Measurements from ENCODE around the gene MYOZ1. TPM values are rescaled to one million over a fixed set of nuclear protein-coding genes. Genes with fewer than 3 reads are reported as not detected.
"Not testable (repeated sequence)": the region's sequence is repeated elsewhere in the genome, so short reads cannot be mapped to it uniquely, and the experiment has no call there.

MYOZ1 gene
- total and polyA plus RNA-seq, 2 of the 8 experiments (the other 6 are each of a cell fraction or from before 2014, with no cell fraction given): 2.6 to 3.3 TPM

DNA sequence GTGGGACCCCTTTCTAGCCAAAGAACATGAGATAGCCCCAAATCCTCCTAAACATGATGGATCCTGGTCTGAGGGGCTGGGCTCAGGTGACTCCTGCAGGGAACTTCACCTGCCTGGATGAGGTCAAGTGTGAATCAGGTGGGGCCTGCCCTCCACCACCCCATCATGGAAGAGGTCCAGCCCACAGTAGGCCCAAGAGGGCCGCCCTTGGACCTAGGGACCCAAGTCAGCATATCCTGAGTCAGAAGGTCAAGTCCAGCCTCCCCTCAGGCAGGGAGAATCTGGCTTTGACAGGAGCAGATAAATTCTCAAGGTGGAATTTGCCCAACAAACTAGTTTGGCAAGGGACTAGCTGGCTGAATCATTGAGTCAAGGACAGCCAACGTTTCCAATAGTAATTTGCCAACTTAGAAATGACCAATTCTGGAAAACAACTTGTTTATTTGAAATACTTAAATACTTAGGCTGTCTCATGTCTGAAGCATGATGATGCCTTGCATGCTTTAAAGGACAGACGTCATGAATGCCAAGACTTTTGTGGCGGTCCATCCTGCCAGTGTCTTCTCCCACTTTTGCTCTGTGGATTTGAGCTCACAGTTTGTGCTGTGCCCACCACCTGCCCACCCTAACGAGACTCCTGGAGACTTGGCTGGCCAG lies 25.0 kb upstream of the MYOZ1 start:
- H2BK12ac ChIP-seq (ENCODE audit: low read depth, low read length); POLR2A ChIA-PET (ENCODE audit: partially characterized antibody); H3K4ac ChIP-seq (replicated peaks; ENCODE audit: insufficient read length, low read depth, low read length); H3K79me2 ChIP-seq (ENCODE audit: control insufficient read depth in 1 of 2, insufficient read depth in 2 of 2, low read length in 2 of 2); H4K8ac ChIP-seq (ENCODE audit: extremely low read depth, insufficient read depth, low read length); H2BK20ac ChIP-seq (ENCODE audit: low read length); H3K23me2 ChIP-seq (ENCODE audit: low read depth, low read length); H4K5ac ChIP-seq (ENCODE audit: insufficient read length, low read depth, low read length); H2AFZ ChIP-seq (ENCODE audit: low read length); H2BK15ac ChIP-seq (ENCODE audit: low read length); H3K27ac ChIP-seq (ENCODE audit: low read depth, low read length); H2AK5ac ChIP-seq (ENCODE audit: low read depth, low read length); H4K20me1 ChIP-seq (replicated peaks in 1 of 2; ENCODE audit: control insufficient read depth in 1 of 2, insufficient read depth in 2 of 2, low read length in 2 of 2); H3K14ac ChIP-seq (ENCODE audit: insufficient read length); H3K36me3 ChIP-seq (ENCODE audit: control insufficient read depth in 2 of 4, insufficient read depth in 4 of 4, low read length in 3 of 4); H3K4me3 ChIP-seq (ENCODE audit: extremely low read depth in 1 of 4, insufficient read depth in 2 of 4, low read depth in 3 of 4, low read length in 4 of 4); H3K27me3 ChIP-seq (replicated peaks in 1 of 4; ENCODE audit: control insufficient read depth in 3 of 4, extremely low read depth in 1 of 4, insufficient read depth in 3 of 4, low read length in 3 of 4); CTCF ChIA-PET (ENCODE audit: partially characterized antibody); H3K9me3 ChIP-seq (ENCODE audit: insufficient read depth in 2 of 2, low read depth in 1 of 2, low read length in 1 of 2); H3K18ac ChIP-seq (ENCODE audit: extremely low read depth, low read length); H3K23ac ChIP-seq (ENCODE audit: insufficient read length); H3K56ac ChIP-seq (replicated peaks; ENCODE audit: insufficient read length, low read depth, low read length); H3K9ac ChIP-seq (replicated peaks in 1 of 4; ENCODE audit: extremely low read depth in 1 of 4, low read depth in 3 of 4, low read length in 3 of 4); H3K4me1 ChIP-seq (replicated peaks in 1 of 4; ENCODE audit: control insufficient read depth in 3 of 4, insufficient read depth in 4 of 4, low read length in 3 of 4); H2BK120ac ChIP-seq (replicated peaks; ENCODE audit: low read depth, low read length); H3K79me1 ChIP-seq (ENCODE audit: low read depth, low read length); H2BK5ac ChIP-seq (ENCODE audit: low read depth, low read length); H3K4me2 ChIP-seq (ENCODE audit: insufficient read depth in 1 of 2, low read depth in 2 of 2, low read length in 2 of 2); FAIRE-seq; H4K91ac ChIP-seq (replicated peaks; ENCODE audit: insufficient read length, low read length); DNase-seq (ENCODE audit: low read depth in 1 of 2, low spot score in 2 of 2): not testable (repeated sequence)
- WGBS, 2 experiments (ENCODE audit: extremely low coverage in 1 of 2, insufficient coverage in 1 of 2, insufficient read length in 1 of 2, insufficient replicate concordance in 2 of 2, low coverage in 1 of 2, low lambda C conversion rate in 2 of 2, missing lambda C conversion rate in 1 of 2): 71% methylated on average over 4 of the region's 5 CpGs; no CpG with 5 or more reads in 1 of the 2 experiments

DNA sequence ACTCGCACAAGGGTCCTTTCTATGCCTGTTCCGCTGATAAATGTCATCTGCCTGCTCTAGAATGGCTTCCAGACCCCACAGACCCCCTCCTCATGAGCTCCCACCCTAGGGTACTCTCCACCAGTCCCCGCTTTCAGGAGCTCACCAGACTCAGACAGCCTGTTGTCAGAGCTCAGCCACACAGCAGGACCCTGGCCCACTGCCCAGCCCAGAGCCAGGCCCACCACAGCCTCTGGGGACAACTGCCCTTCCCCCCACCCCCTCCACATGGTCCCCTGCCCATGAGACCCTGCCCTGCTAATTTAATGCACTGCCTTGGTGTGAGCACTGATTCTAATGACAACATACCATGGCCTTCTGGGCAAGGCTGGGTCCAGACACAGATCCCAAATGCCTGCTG lies 24.3 kb upstream of the MYOZ1 start:
- POLR2A ChIA-PET (ENCODE audit: partially characterized antibody); H3K4me3 ChIP-seq (ENCODE audit: extremely low read depth in 1 of 4, insufficient read depth in 2 of 4, low read depth in 3 of 4, low read length in 4 of 4); H3K4me1 ChIP-seq (replicated peaks in 1 of 4; ENCODE audit: control insufficient read depth in 3 of 4, insufficient read depth in 4 of 4, low read length in 3 of 4); H3K4ac ChIP-seq (replicated peaks; ENCODE audit: insufficient read length, low read depth, low read length); H3K27me3 ChIP-seq (replicated peaks in 1 of 4; ENCODE audit: control insufficient read depth in 3 of 4, extremely low read depth in 1 of 4, insufficient read depth in 3 of 4, low read length in 3 of 4); H2BK120ac ChIP-seq (replicated peaks; ENCODE audit: low read depth, low read length); H2AFZ ChIP-seq (ENCODE audit: low read length); H3K36me3 ChIP-seq (ENCODE audit: control insufficient read depth in 2 of 4, insufficient read depth in 4 of 4, low read length in 3 of 4); H3K23ac ChIP-seq (ENCODE audit: insufficient read length); H2BK20ac ChIP-seq (ENCODE audit: low read length); H3K79me2 ChIP-seq (ENCODE audit: control insufficient read depth in 1 of 2, insufficient read depth in 2 of 2, low read length in 2 of 2); H2BK12ac ChIP-seq (ENCODE audit: low read depth, low read length); H2BK15ac ChIP-seq (ENCODE audit: low read length); H3K14ac ChIP-seq (ENCODE audit: insufficient read length); H4K8ac ChIP-seq (ENCODE audit: extremely low read depth, insufficient read depth, low read length); H3K18ac ChIP-seq (ENCODE audit: extremely low read depth, low read length); H3K23me2 ChIP-seq (ENCODE audit: low read depth, low read length); H3K56ac ChIP-seq (replicated peaks; ENCODE audit: insufficient read length, low read depth, low read length); H3K9ac ChIP-seq (replicated peaks in 1 of 4; ENCODE audit: extremely low read depth in 1 of 4, low read depth in 3 of 4, low read length in 3 of 4); H2AK5ac ChIP-seq (ENCODE audit: low read depth, low read length); FAIRE-seq; H4K91ac ChIP-seq (replicated peaks; ENCODE audit: insufficient read length, low read length); DNase-seq (ENCODE audit: low read depth in 1 of 2, low spot score in 2 of 2); H4K5ac ChIP-seq (ENCODE audit: insufficient read length, low read depth, low read length); H3K79me1 ChIP-seq (ENCODE audit: low read depth, low read length); H4K20me1 ChIP-seq (replicated peaks in 1 of 2; ENCODE audit: control insufficient read depth in 1 of 2, insufficient read depth in 2 of 2, low read length in 2 of 2); H2BK5ac ChIP-seq (ENCODE audit: low read depth, low read length); H3K4me2 ChIP-seq (ENCODE audit: insufficient read depth in 1 of 2, low read depth in 2 of 2, low read length in 2 of 2); CTCF ChIA-PET (ENCODE audit: partially characterized antibody); H3K9me3 ChIP-seq (ENCODE audit: insufficient read depth in 2 of 2, low read depth in 1 of 2, low read length in 1 of 2); H3K27ac ChIP-seq (ENCODE audit: low read depth, low read length): not testable (repeated sequence)
- WGBS, 2 experiments (ENCODE audit: extremely low coverage in 1 of 2, insufficient coverage in 1 of 2, insufficient read length in 1 of 2, insufficient replicate concordance in 2 of 2, low coverage in 1 of 2, low lambda C conversion rate in 2 of 2, missing lambda C conversion rate in 1 of 2): 100% methylated on average over 1 of the region's 3 CpGs; no CpG with 5 or more reads in 1 of the 2 experiments
